ENCODE results near the gene SETBP1.
A peak's percentile ranks its signal among the peaks of the same experiment; 100 is the strongest.

SETBP1 gene

GRCh38 chr18:44817831-44818473 is 137.3 kb downstream of the SETBP1 start:
- DNase-seq (ENCODE audit: low read depth) = no peak

GRCh38 chr18:44818668-44819403 is 138.1 kb downstream of the SETBP1 start:
- no peak for DNase-seq (ENCODE audit: low read depth)

- no peak for DNase-seq (ENCODE audit: low read depth)
Measured at GRCh38 chr18:44819944-44820510, 139.3 kb downstream of the SETBP1 start.

- DNase-seq (ENCODE audit: low read depth) = no peak
Measured at GRCh38 chr18:44821924-44822323, 141.2 kb downstream of the SETBP1 start.

GRCh38 chr18:44823286-44823685 is 142.6 kb downstream of the SETBP1 start:
- no peak for DNase-seq (ENCODE audit: low read depth)

GRCh38 chr18:44823782-44824181 is 143.1 kb downstream of the SETBP1 start:
- DNase-seq (ENCODE audit: low read depth) = no peak

GRCh38 chr18:44824884-44825283 is 144.2 kb downstream of the SETBP1 start:
- no peak for DNase-seq (ENCODE audit: low read depth)

GRCh38 chr18:44826418-44827259 is 146.0 kb downstream of the SETBP1 start:
- DNase-seq (ENCODE audit: low read depth) = no peak

GRCh38 chr18:44828080-44828479 is 147.4 kb downstream of the SETBP1 start:
- DNase-seq (ENCODE audit: low read depth) = no peak

- no peak for DNase-seq (ENCODE audit: low read depth)
Measured at GRCh38 chr18:44830581-44830980, 149.9 kb downstream of the SETBP1 start.

- DNase-seq (ENCODE audit: low read depth) = no peak
Measured at GRCh38 chr18:44833786-44834185, 153.1 kb downstream of the SETBP1 start.

- no peak for DNase-seq (ENCODE audit: low read depth)
Measured at GRCh38 chr18:44834867-44835469, 154.3 kb downstream of the SETBP1 start.

GRCh38 chr18:44835703-44836102 is 155.0 kb downstream of the SETBP1 start:
- DNase-seq (ENCODE audit: low read depth) = no peak

GRCh38 chr18:44836263-44836662 is 155.6 kb downstream of the SETBP1 start:
- no peak for DNase-seq (ENCODE audit: low read depth)

GRCh38 chr18:44837482-44838180 is 156.9 kb downstream of the SETBP1 start:
- no peak for DNase-seq (ENCODE audit: low read depth)

- DNase-seq (ENCODE audit: low read depth) = peak; percentile 59
Measured at GRCh38 chr18:44838971-44839666, 158.4 kb downstream of the SETBP1 start.

- DNase-seq (ENCODE audit: low read depth) = no peak
Measured at GRCh38 chr18:44840058-44840790, 159.5 kb downstream of the SETBP1 start.

- no peak for DNase-seq (ENCODE audit: low read depth)
Measured at GRCh38 chr18:44841221-44841620, 160.5 kb downstream of the SETBP1 start.

- no peak for DNase-seq (ENCODE audit: low read depth)
Measured at GRCh38 chr18:44841752-44842587, 161.3 kb downstream of the SETBP1 start.

Data from stimulated activated CD8-positive, alpha-beta memory T cell treated with anti-CD3 and anti-CD28 coated beads, Interleukin-4, amount 100 ng/mL, for 24 hours (primary cell).